ENCODE measurements around the gene INHA. TPM values are rescaled to one million over a fixed set of nuclear protein-coding genes. Genes with fewer than 3 reads are reported as not detected.

INHA gene, protein sequence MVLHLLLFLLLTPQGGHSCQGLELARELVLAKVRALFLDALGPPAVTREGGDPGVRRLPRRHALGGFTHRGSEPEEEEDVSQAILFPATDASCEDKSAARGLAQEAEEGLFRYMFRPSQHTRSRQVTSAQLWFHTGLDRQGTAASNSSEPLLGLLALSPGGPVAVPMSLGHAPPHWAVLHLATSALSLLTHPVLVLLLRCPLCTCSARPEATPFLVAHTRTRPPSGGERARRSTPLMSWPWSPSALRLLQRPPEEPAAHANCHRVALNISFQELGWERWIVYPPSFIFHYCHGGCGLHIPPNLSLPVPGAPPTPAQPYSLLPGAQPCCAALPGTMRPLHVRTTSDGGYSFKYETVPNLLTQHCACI
- polyA plus RNA-seq (ENCODE audit: insufficient read length), result 2.0 TPM
- long read RNA-seq, donor 1, result 0 reads
- long read RNA-seq, donor 2, partial matches to known transcripts, result 0 of 1 reads
- long read RNA-seq, donor 2, other reads (novel, unspliced or antisense), result 0 of 1 reads
- long read RNA-seq, donor 3, result 0 reads
- long read RNA-seq, donor 4, result 0 reads
- long read RNA-seq, donor 5, result 0 reads
- long read RNA-seq, donor 6, result 0 reads
- long read RNA-seq, donor 7, partial matches to known transcripts, result 0 of 1 reads
- long read RNA-seq, donor 7, other reads (novel, unspliced or antisense), result 0 of 1 reads
- long read RNA-seq, donor 8, result 0 reads

DNA sequence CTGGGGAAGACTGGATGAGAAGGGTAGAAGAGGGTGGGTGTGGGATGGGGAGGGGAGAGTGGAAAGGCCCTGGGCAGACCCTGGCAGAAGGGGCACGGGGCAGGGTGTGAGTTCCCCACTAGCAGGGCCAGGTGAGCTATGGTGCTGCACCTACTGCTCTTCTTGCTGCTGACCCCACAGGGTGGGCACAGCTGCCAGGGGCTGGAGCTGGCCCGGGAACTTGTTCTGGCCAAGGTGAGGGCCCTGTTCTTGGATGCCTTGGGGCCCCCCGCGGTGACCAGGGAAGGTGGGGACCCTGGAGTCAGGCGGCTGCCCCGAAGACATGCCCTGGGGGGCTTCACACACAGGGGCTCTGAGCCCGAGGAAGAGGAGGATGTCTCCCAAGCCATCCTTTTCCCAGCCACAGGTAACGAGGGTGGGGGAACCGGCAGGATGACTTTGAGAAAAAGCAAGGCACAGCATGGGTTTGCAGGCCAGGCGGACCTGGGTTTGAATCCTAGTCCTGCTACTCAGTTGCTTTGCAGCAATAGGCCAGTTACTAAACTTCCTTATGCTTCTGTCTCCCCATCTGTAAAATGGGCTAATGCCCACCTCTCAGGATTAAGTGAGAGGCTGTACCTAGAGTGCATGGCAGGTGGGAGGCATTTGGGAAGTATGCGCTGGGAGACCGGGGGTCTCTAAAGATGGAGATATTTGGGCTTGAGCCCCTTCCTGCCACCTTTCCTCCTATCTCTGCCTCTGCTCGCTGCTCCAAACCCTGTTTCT, at the start of gene INHA:
TSS of gene INHA (plus strand) at position 74 of the 765 bp plus-strand sequence. CDS start at position 139, 65 bp downstream.
- DNase-seq, result no peak

DNA sequence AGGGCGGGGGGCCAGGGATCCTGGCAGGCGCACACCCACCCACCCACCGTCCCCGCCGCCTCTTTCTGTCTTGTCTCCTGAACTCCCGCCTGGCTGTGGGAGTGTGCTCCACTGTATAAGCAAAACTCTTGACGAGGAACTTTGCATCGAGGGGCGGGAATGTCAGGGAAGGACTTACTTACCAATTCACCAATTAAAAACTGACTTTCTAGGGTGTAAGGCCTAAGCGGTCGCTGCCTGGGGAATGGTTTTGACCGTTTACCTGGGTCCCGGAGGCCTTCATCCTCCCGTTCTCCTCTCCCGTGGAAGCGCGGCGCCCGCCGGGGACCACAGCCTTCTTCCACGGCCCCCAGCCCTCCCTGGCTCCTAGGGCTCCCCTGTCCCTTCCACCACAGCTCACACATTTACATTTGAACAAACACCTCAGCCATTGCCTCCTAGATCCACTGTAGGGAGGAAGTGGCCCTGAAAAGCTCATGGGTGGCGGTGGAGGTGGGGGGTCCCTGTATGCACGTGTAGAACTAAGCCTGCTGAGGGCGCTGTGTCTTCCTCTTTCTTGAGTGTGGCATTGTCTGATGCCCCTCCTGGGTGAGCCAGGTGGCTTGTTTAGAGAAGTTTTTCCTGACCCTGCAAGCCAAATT, 49.0 kb upstream of the INHA start:
- DNase-seq, result no peak

DNA sequence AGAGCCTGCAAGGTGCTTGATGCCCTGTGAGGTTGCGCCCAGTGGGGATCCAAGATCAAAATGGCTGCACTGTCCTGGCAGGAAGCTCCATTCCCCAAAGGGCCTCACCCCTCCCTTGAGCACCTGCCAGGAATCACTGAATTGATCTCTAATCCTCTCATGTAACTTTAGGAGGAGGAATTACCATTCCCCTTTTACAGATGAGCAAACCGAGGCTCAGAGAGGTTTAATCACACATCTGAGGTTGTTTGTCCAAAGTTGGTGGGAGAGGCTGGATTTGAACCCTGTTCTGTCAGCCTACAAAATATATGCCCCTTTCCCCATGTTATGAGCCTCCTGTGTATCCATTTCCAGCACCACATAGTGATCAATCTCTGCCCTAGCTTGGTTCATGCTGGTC, 47.3 kb upstream of the INHA start:
- DNase-seq, result no peak

DNA sequence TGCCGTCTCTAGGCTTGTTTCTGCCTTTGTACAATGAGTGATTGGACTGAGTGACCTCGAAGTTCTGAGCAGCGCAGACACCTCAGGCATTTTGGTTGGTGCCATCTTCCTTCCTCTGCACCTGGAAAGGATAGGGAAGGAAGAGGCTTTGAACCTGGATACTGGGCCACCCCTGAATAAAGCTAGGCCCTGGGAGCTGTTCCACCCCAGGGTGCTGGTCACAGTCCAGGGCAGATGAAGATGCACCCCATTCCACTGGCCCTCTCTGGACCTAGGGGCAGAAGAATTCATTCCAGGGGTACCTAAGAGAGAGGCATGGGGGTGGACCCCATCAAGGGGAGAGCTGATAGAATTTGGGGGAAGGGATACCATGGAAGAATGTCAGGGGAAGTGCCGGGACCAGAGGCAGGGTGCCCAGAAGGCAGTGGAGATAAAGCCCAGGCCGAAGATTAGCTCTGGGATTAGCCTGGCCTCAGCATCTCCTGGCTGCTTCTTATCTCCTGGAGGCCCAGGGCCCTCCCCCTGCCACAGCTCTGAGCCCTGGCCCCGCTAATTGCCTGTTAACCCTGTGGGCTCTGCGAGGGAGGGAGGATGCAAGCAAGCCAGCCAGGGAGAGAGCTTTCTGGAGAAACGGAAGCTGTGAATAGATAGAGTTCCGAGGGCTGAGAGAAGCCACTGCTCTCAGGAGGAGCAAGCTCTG, 46.4 kb upstream of the INHA start:
- DNase-seq, result no peak

- DNase-seq, result no peak
Observed at GRCh38 chr2:219526320-219527075, 45.6 kb upstream of the INHA start.

DNA sequence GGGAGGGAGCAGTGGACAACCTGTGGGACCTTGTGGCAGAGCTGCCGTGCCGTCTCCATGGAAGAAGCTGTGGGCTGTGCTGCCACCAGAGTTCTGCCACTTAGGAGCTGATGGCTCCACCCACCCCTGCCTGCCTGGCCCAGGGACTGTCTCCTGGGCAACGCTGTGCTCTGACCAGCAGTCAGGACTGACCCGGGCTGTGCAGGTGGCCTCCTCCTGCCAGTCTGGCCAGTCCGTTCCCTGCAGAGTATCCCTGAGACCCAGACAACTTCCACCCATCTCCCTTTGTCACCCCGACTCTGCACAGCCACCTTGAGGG, 45.1 kb upstream of the INHA start:
- DNase-seq, result no peak

DNA sequence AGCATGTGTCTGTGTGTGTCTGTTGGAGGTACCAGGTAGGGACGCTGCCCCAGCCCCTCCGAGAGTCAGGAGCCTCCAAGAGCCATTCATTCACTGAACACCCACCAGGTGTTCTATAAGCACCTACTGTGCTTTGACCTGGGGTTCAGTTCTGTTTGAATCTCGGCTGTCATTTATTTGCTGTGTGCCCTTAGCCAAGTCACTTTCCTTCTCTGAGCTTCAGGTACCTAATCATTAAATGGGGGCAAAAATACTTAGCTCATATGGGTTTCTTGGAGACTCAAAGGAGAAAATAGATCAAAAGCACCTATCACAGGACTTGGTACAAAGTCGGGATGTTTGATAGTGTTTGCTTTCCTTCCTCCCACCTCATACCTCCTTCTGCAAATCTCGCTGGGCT, 44.6 kb upstream of the INHA start:
- no peak for DNase-seq

GRCh38 chr2:219530048-219530963, 41.8 kb upstream of the INHA start:
- DNase-seq, result peak; percentile 79

DNA sequence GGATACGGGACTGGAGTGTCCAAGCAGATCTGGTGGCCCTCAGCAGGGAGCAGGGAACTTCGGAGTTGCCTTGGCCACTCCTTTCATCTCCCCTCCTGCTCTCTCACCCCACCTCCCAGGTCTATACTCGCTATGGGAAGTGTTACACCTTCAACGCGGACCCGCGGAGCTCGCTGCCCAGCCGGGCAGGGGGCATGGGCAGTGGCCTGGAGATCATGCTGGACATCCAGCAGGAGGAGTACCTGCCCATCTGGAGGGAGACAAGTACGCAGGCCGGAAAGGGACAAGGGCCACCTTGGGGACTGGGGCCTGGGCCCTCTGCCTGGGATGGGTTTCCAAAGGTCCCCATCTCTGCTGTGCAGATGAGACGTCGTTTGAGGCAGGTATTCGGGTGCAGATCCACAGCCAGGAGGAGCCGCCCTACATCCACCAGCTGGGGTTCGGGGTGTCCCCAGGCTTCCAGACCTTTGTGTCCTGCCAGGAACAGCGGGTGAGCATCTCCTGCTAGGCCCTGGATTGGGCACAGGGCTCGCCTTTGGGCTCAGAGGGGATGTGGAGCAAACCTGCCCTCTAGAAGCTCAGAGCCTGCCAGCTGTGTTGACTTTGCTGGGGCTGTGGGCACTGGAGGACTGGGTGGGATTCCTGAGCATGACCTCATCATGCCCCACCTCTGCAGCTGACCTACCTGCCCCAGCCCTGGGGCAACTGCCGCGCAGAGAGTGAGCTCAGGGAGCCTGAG, 40.3 kb upstream of the INHA start:
- DNase-seq, result no peak

DNA sequence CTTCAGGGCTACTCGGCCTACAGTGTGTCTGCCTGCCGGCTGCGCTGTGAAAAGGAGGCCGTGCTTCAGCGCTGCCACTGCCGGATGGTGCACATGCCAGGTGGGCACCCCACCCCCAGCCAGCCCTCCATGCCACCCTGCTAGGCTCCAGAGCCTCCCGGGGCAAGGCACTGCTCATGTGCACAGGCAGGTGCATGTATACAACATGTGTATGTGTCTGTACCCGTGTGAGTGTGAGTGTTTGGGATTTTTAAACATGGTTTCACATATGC, 39.8 kb upstream of the INHA start:
- DNase-seq, result no peak

DNA sequence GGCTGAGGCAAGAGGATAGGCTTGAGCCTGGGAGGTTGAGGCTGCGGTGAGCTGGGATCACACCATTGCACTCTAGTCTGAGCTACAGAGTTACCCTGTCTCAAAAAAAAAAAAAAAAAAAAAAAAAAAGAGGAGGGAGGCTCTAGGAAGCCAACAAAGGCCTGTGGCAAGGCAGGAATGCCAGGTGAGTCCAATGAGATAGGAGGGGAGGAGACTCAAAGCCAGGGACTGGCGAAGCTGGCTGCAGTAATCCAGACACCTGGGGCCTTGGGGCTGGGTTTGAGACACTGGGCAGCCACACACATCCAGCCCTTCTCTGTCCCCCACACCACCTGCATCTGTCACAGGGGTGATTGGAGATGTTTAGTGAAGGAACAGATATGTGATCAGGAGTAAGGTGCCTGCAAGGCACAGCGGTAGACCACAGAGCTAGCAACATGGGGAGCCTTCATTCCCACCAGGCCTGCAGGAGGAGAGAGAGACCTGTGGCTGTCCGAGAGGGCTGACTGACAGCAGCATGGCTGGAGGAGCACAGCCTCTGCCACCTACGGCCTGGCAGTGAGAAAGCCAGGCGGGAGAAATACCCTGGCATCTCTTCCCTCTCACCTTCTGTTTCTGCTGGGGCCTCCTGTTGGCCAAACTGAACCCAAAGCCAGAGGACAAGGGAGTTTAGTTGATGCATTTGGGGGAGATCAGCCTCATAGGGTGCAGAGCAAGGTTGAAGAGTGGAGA, 38.0 kb upstream of the INHA start:
- no peak for DNase-seq

DNA sequence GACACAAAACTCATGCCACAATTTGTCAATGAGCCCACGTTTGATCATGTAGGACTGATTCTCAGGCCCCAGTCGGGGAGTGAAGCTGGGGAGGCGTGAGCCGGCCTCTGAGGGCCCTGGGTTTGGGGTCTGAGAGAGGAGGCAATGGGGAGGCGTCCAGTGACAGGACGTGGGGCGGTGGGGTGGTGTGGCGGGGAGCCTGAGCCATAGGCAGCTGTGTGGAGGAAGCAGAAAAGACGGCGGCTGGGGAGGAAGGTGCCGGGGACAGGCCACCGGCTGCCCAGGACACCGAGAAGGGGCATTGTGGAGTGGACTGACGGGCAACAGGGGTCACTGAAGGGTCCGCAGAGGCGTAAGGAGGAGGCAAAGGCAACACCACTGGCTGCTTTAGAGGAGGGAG, 35.7 kb upstream of the INHA start:
- no peak for DNase-seq

- DNase-seq, result no peak
Observed at GRCh38 chr2:219536967-219537366, 35.1 kb upstream of the INHA start.

DNA sequence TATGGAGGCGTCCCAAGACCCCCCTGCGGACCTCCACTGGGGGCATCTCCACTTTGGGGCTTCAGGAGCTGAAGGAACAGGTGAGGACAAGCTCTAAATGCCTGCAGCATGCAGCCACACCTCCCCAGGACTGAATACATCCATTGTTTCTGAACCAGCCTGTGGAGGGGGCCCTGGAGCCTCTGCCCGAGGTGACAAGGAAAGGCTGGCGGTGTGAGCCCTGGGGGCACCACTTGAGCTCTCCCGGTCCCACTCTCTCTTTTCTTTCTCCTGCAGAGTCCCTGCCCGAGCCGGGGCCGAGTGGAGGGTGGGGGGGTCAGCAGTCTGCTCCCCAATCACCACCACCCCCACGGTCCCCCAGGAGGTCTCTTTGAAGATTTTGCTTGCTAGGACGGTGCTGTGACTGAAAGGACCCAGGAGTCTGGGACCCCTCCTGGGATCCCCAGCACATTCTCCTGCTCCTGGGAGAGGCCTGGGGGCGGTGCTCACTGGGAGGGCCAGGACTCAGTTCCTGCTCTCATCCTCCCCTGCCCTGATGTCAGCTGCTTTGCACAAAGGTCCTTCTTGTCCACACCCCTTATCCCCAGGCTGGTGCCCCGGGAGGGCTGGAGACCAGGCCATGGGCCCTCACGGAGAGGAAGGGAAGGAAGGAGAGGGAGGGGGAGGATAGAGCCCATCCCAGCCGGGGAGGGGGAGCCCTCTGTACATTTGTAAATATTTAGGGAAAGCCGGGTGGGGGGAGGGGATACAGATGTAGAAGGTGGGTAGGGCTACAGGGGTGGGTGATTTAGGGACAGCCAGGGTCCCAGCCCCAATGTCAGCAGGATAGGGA, 34.2 kb upstream of the INHA start:
- no peak for DNase-seq

DNA sequence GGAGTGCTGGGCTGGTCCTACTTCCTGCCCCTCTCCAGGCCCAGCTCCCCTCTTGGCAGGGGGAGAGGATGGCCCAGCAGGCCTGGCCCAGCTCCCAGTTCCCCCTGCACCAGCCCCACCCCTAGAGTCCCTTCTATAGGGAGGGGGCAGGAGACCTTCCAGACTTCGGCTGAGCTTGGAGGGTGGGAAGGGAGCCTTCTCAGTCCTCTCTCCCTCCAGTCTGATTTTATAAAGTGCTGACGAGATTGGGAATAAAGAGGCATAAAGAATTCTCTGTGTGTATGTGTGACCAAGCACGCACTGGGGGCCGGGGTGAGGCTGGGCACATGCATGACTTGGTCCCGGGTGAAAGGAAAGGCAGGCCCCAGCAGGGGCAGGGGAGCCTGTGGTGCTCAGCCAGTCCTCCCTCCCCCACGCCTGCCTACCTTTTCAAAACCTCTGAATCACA, 33.6 kb upstream of the INHA start:
- DNase-seq, result no peak

GRCh38 chr2:219538956-219539788, 32.9 kb upstream of the INHA start:
- DNase-seq, result no peak

Measured in left kidney (tissue), 8 donors.